HCT116 (cell line): ENCODE data around the gene GPR78. TPM values are rescaled to one million over a fixed set of nuclear protein-coding genes. Genes with fewer than 3 reads are reported as not detected.

Experiments
- ATAC-seq: fragments of 200-7000 bp; cut with Tn5 transposase; 2 replicates; pipeline ENCODE4 v1.9.1; 2020; ENCODE audit warnings: mild to moderate bottlenecking, moderate library complexity
- BruUV-seq: library from RNA; stranded (reverse); fragments of 400-500 nt; replicated peaks from 2 replicates; lab custom pipeline; 2021; lab: Mats Ljungman, UMichigan
- CTCF ChIA-PET: fragments of 300-600 bp; sonication (Branson Sonifier 250); formaldehyde crosslinking; loops from one replicate; lab custom pipeline; 2021; ENCODE audit warnings: antibody characterized with exemption; lab: Charles Lee
- POLR2A ChIA-PET: fragments of 300-600, 350-600 bp; sonication (Branson Sonifier 250); formaldehyde crosslinking; loops from one replicate; lab custom pipeline; 2021; ENCODE audit warnings: antibody characterized with exemption; lab: Charles Lee
- RAD21 ChIA-PET, 2 experiments: fragments of 300-600 bp; sonication (Branson Sonifier 250); formaldehyde crosslinking; loops; one replicate each; lab custom pipeline; 2023; ENCODE audit warnings: low total read pairs in 2 of 2; ENCODE audit not compliant: uncharacterized antibody in 2 of 2, unreplicated experiment in 2 of 2, low non-redundant PET in 1 of 2; lab: Charles Lee
- DNase-seq: peaks from one replicate; pipeline ENCODE4 v3.0.0-alpha.2; 2010; ENCODE audit warnings: low read depth, low spot score
- H2AFZ ChIP-seq: fragments of 200-600 bp; shearing (Covaris generic), sonication (generic); 2 replicates; pipeline ENCODE4 v1.6.1; 2017; ENCODE audit warnings: low read depth, mixed run types, mixed read lengths, antibody characterized with exemption, low read length; ENCODE audit not compliant: poor library complexity, severe bottlenecking
- H3K27ac ChIP-seq: 2 replicates; pipeline ENCODE4 v1.5.1; 2012; ENCODE audit warnings: low read depth, low read length
- H3K27me3 ChIP-seq: fragments of 200-600 bp; sonication (generic); 2 replicates; pipeline ENCODE4 v1.6.1; 2016; ENCODE audit warnings: mixed run types, low read length, mixed read lengths; ENCODE audit not compliant: insufficient read depth
- H3K36me3 ChIP-seq, 2 experiments: fragments of 200-500 bp in 1 of 2; fragments of 200-600 bp in 1 of 2; sonication (Bioruptor generic) in 1 of 2; sonication (generic) in 1 of 2; 2 replicates each; pipeline versions ENCODE4 v1.5.1 to v1.6.1; 2014 to 2016; ENCODE audit warnings: low read length in 2 of 2, inconsistent platforms in 1 of 2, mixed read lengths in 1 of 2, mixed run types in 1 of 2; ENCODE audit not compliant: insufficient read depth in 2 of 2, control insufficient read depth in 1 of 2
- H3K4me1 ChIP-seq, 2 experiments: fragments of 200-600 bp in 1 of 2; sonication (generic) in 1 of 2; 2 replicates each; pipeline versions ENCODE4 v1.5.1 to v1.6.1; 2012 to 2017; ENCODE audit warnings: low read length in 2 of 2, inconsistent platforms in 1 of 2, mild to moderate bottlenecking in 1 of 2, mixed read lengths in 1 of 2, mixed run types in 1 of 2, moderate library complexity in 1 of 2; ENCODE audit not compliant: insufficient read depth in 2 of 2, control insufficient read depth in 1 of 2
- H3K4me2 ChIP-seq: fragments of 200-600 bp; sonication (generic); 2 replicates; pipeline ENCODE4 v1.6.1; 2017; ENCODE audit warnings: mixed run types, low read length, mixed read lengths
- H3K4me3 ChIP-seq, 2 experiments: fragments of 200-600 bp in 1 of 2; sonication (generic) in 1 of 2; replicated peaks in 1 of 2; 2 replicates each; pipeline ENCODE4 v1.5.1; 2011 to 2016; ENCODE audit warnings: low read length in 2 of 2, control low read depth in 1 of 2, low read depth in 1 of 2, mild to moderate bottlenecking in 1 of 2, mixed read lengths in 1 of 2, mixed run types in 1 of 2
- H3K79me2 ChIP-seq: fragments of 200-600 bp; sonication (generic); 2 replicates; pipeline ENCODE4 v1.6.1; 2017; ENCODE audit warnings: mild to moderate bottlenecking, mixed run types, low read length, moderate library complexity, mixed read lengths; ENCODE audit not compliant: insufficient read depth
- H3K9ac ChIP-seq: fragments of 200-600 bp; sonication (generic); 2 replicates; pipeline ENCODE4 v1.6.1; 2016; ENCODE audit warnings: low read length, mixed read lengths
- H3K9me2 ChIP-seq: fragments of 200-600 bp; sonication (generic), shearing (Covaris generic); 2 replicates; pipeline ENCODE4 v1.6.1; 2017; ENCODE audit warnings: mixed run types, mild to moderate bottlenecking, moderate library complexity; ENCODE audit not compliant: insufficient read depth
- H3K9me3 ChIP-seq, 2 experiments: fragments of 200-500 bp in 1 of 2; fragments of 200-600 bp in 1 of 2; sonication (Bioruptor generic) in 1 of 2; sonication (generic) in 1 of 2; 2 replicates each; pipeline ENCODE4 v1.6.1; 2014 to 2017; ENCODE audit warnings: low read length in 2 of 2, mixed read lengths in 2 of 2, inconsistent platforms in 1 of 2, low read depth in 1 of 2, mild to moderate bottlenecking in 1 of 2, mixed run types in 1 of 2, moderate library complexity in 1 of 2; ENCODE audit not compliant: control insufficient read depth in 1 of 2, insufficient read depth in 1 of 2
- H4K20me1 ChIP-seq: fragments of 200-600 bp; sonication (generic), shearing (Covaris generic); 2 replicates; pipeline ENCODE4 v1.6.1; 2017; ENCODE audit warnings: mixed run types, mild to moderate bottlenecking, moderate library complexity; ENCODE audit not compliant: insufficient read depth
- CBX3 ChIP-seq: IDR thresholded peaks from 2 replicates; pipeline ENCODE4 v1.6.1; 2012; ENCODE audit warnings: low read depth
- CEBPB ChIP-seq: IDR thresholded peaks from 2 replicates; pipeline ENCODE4 v1.6.1; 2012; ENCODE audit warnings: low read depth
- EGR1 ChIP-seq: IDR thresholded peaks from 2 replicates; pipeline ENCODE4 v1.6.1; 2012; ENCODE audit warnings: low read depth
- ELF1 ChIP-seq: IDR thresholded peaks from 2 replicates; pipeline ENCODE4 v1.6.1; 2012; ENCODE audit warnings: low read depth, borderline replicate concordance
- EZH2 ChIP-seq: fragments of 200-600 bp; sonication (generic); IDR thresholded peaks from 2 replicates; pipeline ENCODE4 v1.6.1; 2017; ENCODE audit warnings: antibody characterized with exemption, mixed run types
- EZH2phosphoT487 ChIP-seq: fragments of 200-600 bp; IDR thresholded peaks from 2 replicates; pipeline ENCODE4 v1.6.1; 2018; ENCODE audit warnings: antibody characterized with exemption, borderline replicate concordance
- POLR2A ChIP-seq: IDR thresholded peaks from 2 replicates; pipeline ENCODE4 v1.7.0; 2011; ENCODE audit warnings: borderline replicate concordance; ENCODE audit not compliant: insufficient read depth, insufficient read length; ENCODE audit errors: extremely low read depth
- POLR2AphosphoS5 ChIP-seq: IDR thresholded peaks from 2 replicates; pipeline ENCODE4 v1.6.1; 2011; ENCODE audit warnings: mild to moderate bottlenecking, low read depth, low read length, moderate library complexity
- RAD21 ChIP-seq: IDR thresholded peaks from 2 replicates; pipeline ENCODE4 v1.6.1; 2012; ENCODE audit warnings: low read depth, mild to moderate bottlenecking
- SIN3A ChIP-seq: IDR thresholded peaks from 2 replicates; pipeline ENCODE4 v1.6.1; 2012; ENCODE audit warnings: low read depth
- SP1 ChIP-seq: IDR thresholded peaks from 2 replicates; pipeline ENCODE4 v1.6.1; 2012; ENCODE audit warnings: low read depth
- SRF ChIP-seq: IDR thresholded peaks from 2 replicates; pipeline ENCODE4 v1.6.1; 2012; ENCODE audit warnings: low read depth
- ZFX ChIP-seq: fragments of 450-650 bp; IDR thresholded peaks from 2 replicates; pipeline ENCODE4 v1.6.1; 2017
- ZNF274 ChIP-seq: fragments of 200-500 bp; sonication (Bioruptor generic); IDR thresholded peaks from 2 replicates; pipeline ENCODE4 v1.6.1; 2014; ENCODE audit warnings: mild to moderate bottlenecking, low read depth, low read length, inconsistent platforms
- intact Hi-C: fragments of 100-400 bp; cut with micrococcal nuclease; formaldehyde crosslinking; loops from 2 replicates; pipeline ENCODE4 v1.10.0; 2022
- total RNA-seq: library from RNA; stranded (reverse); gene quantifications from one replicate; pipeline ENCODE4 v1.2.1, GENCODE V29; 2021; ENCODE audit not compliant: unreplicated experiment
- TF ChIP-seq, protein P1 (sequence below): IDR thresholded peaks from 2 replicates; pipeline ENCODE4 v1.6.1; 2011; ENCODE audit warnings: mild to moderate bottlenecking, low read length, moderate library complexity; ENCODE audit not compliant: insufficient replicate concordance; ENCODE audit errors: extremely low read depth
- TF ChIP-seq, protein P2 (sequence below), 3 experiments: fragments of 200-600 bp in 1 of 3; sonication (generic) in 1 of 3; IDR thresholded peaks in 2 of 3; conservative IDR thresholded peaks in 1 of 3; 2 replicates each; pipeline ENCODE4 v1.5.1; 2012 to 2017; ENCODE audit warnings: low read depth in 2 of 3, low read length in 2 of 3, antibody characterized with exemption in 1 of 3, borderline replicate concordance in 1 of 3, control low read depth in 1 of 3, mild to moderate bottlenecking in 1 of 3, mixed read lengths in 1 of 3, mixed run types in 1 of 3, moderate library complexity in 1 of 3; ENCODE audit not compliant: insufficient read depth in 1 of 3
- TF ChIP-seq, protein P3 (sequence below): IDR thresholded peaks from 2 replicates; pipeline ENCODE4 v1.6.1; 2012
- TF ChIP-seq, protein P4 (sequence below): IDR thresholded peaks from 2 replicates; pipeline ENCODE4 v1.6.1; 2012; ENCODE audit warnings: low read depth

Gene GPR78
- total RNA-seq, 1 experiment from 2014 or later, result not detected

DNA sequence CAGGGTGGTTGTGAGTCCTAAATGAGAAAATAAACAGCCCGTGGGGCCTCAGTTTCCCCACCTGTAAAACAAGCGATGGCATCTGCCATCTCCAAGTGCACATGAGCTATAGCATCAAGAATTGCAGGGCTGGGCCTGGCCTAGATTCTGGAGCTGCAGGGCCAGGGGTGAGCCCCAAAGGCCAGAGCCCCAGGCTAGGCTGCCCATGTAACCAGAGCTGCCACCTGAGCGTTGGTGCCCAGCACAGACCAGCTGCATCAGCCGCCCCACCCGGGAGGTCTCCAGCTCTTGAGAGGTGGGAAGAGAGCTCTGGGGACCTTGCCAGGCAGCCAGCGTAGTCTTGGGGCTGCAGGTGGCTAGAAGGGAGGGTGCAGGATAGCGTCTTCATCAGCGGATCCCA, 27.0 kb upstream of the GPR78 start:
- Histone ChIP-seq H3K9me2 (no peaks in the 10 kb centered on the region), H3K4me2 (no peak overlapping the region), H3K4me3 (no peak overlapping the region), H3K27ac (no peak overlapping the region), H2AFZ (no peak overlapping the region), H3K4me1 (peaks cover 0 to 7% of the 10 kb centered on the region in 2 experiments; a peak in 1 of 4 replicates), H3K9me3 (no peaks in the 10 kb centered on the region), H3K79me2 (no peaks in the 10 kb centered on the region), H4K20me1 (no peaks in the 10 kb centered on the region), H3K27me3 (0 out of 2 replicates have a peak, but pooled peaks cover 2% of the 10 kb centered on the region), H3K36me3 (no peaks in the 10 kb centered on the region), H3K9ac (no peak overlapping the region)
- BruUV-seq, result no TSS peak
- DNase-seq (no peak), ATAC-seq (no peak)
- intact Hi-C loops, result no loop called here
- ChIA-PET RAD21 (interaction anchor here in 1 of 2 experiments (0.6 kb wide), 1 partner anchor 37 kb away, joined by 3 read pairs; no protein-coding TSS in a partner anchor), POLR2A (no interaction called here), CTCF (interaction anchor here (0.6 kb wide), 1 partner anchor 20 kb away, joined by 3 read pairs; no protein-coding TSS in a partner anchor)
- TF ChIP-seq SP1, result no peak
- no peak for TF ChIP-seq ELF1
- no peak for TF ChIP-seq RAD21
- TF ChIP-seq CEBPB, result no peak
- TF ChIP-seq, protein P1, sequence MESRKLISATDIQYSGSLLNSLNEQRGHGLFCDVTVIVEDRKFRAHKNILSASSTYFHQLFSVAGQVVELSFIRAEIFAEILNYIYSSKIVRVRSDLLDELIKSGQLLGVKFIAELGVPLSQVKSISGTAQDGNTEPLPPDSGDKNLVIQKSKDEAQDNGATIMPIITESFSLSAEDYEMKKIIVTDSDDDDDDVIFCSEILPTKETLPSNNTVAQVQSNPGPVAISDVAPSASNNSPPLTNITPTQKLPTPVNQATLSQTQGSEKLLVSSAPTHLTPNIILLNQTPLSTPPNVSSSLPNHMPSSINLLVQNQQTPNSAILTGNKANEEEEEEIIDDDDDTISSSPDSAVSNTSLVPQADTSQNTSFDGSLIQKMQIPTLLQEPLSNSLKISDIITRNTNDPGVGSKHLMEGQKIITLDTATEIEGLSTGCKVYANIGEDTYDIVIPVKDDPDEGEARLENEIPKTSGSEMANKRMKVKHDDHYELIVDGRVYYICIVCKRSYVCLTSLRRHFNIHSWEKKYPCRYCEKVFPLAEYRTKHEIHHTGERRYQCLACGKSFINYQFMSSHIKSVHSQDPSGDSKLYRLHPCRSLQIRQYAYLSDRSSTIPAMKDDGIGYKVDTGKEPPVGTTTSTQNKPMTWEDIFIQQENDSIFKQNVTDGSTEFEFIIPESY, result no peak
- TF ChIP-seq ZNF274, result no peak
- no peak for TF ChIP-seq POLR2A
- TF ChIP-seq, protein P2, sequence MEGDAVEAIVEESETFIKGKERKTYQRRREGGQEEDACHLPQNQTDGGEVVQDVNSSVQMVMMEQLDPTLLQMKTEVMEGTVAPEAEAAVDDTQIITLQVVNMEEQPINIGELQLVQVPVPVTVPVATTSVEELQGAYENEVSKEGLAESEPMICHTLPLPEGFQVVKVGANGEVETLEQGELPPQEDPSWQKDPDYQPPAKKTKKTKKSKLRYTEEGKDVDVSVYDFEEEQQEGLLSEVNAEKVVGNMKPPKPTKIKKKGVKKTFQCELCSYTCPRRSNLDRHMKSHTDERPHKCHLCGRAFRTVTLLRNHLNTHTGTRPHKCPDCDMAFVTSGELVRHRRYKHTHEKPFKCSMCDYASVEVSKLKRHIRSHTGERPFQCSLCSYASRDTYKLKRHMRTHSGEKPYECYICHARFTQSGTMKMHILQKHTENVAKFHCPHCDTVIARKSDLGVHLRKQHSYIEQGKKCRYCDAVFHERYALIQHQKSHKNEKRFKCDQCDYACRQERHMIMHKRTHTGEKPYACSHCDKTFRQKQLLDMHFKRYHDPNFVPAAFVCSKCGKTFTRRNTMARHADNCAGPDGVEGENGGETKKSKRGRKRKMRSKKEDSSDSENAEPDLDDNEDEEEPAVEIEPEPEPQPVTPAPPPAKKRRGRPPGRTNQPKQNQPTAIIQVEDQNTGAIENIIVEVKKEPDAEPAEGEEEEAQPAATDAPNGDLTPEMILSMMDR (IDR thresholded peaks at IDR 0.05 in 2 of 3, conservative IDR thresholded peaks at IDR 0.05 in 1 of 3; ENCODE audit: borderline replicate concordance in 1 of 3, insufficient read depth in 1 of 3, low read depth in 2 of 3, low read length in 2 of 3), result no peak
- TF ChIP-seq, protein P3, sequence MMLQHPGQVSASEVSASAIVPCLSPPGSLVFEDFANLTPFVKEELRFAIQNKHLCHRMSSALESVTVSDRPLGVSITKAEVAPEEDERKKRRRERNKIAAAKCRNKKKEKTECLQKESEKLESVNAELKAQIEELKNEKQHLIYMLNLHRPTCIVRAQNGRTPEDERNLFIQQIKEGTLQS, result no peak
- TF ChIP-seq CBX3, result no peak
- TF ChIP-seq ZFX, result no peak
- TF ChIP-seq, protein P4, sequence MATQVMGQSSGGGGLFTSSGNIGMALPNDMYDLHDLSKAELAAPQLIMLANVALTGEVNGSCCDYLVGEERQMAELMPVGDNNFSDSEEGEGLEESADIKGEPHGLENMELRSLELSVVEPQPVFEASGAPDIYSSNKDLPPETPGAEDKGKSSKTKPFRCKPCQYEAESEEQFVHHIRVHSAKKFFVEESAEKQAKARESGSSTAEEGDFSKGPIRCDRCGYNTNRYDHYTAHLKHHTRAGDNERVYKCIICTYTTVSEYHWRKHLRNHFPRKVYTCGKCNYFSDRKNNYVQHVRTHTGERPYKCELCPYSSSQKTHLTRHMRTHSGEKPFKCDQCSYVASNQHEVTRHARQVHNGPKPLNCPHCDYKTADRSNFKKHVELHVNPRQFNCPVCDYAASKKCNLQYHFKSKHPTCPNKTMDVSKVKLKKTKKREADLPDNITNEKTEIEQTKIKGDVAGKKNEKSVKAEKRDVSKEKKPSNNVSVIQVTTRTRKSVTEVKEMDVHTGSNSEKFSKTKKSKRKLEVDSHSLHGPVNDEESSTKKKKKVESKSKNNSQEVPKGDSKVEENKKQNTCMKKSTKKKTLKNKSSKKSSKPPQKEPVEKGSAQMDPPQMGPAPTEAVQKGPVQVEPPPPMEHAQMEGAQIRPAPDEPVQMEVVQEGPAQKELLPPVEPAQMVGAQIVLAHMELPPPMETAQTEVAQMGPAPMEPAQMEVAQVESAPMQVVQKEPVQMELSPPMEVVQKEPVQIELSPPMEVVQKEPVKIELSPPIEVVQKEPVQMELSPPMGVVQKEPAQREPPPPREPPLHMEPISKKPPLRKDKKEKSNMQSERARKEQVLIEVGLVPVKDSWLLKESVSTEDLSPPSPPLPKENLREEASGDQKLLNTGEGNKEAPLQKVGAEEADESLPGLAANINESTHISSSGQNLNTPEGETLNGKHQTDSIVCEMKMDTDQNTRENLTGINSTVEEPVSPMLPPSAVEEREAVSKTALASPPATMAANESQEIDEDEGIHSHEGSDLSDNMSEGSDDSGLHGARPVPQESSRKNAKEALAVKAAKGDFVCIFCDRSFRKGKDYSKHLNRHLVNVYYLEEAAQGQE, result no peak
- no peak for TF ChIP-seq EZH2phosphoT487
- TF ChIP-seq POLR2AphosphoS5, result no peak
- TF ChIP-seq SIN3A, result no peak
- no peak for TF ChIP-seq SRF
- TF ChIP-seq EZH2, result no peak
- TF ChIP-seq EGR1, result no peak
